Measurements from ENCODE around the gene CTCF. TPM values are rescaled to one million over a fixed set of nuclear protein-coding genes. Genes with fewer than 3 reads are reported as not detected.
"Not testable (repeated sequence)": the region's sequence is repeated elsewhere in the genome, so short reads cannot be mapped to it uniquely, and the experiment has no call there.

CTCF gene
- polyA plus RNA-seq (ENCODE audit: insufficient read length), result 88.3 TPM
- long read RNA-seq, donor 1, transcript CTCF-214 (10 exons, 3,521 nt), result major isoform, 7 of 74 reads
- long read RNA-seq, donor 1, partial matches to known transcripts, result 53 of 74 reads
- long read RNA-seq, donor 1, other reads (novel, unspliced or antisense), result 9 of 74 reads
- long read RNA-seq, donor 2, partial matches to known transcripts, result 71 of 75 reads
- long read RNA-seq, donor 2, other reads (novel, unspliced or antisense), result 0 of 75 reads
- long read RNA-seq, donor 3, partial matches to known transcripts, result 26 of 31 reads
- long read RNA-seq, donor 3, other reads (novel, unspliced or antisense), result 0 of 31 reads
- long read RNA-seq, donor 4, result 0 reads
- long read RNA-seq, donor 5, transcript CTCF-201 (12 exons, 3,941 nt), result major isoform, 5 of 14 reads
- long read RNA-seq, donor 5, partial matches to known transcripts, result 7 of 14 reads
- long read RNA-seq, donor 5, other reads (novel, unspliced or antisense), result 0 of 14 reads
- long read RNA-seq, donor 6, partial matches to known transcripts, result 19 of 26 reads
- long read RNA-seq, donor 6, other reads (novel, unspliced or antisense), result 0 of 26 reads
- long read RNA-seq, donor 7, partial matches to known transcripts, result 22 of 36 reads
- long read RNA-seq, donor 7, other reads (novel, unspliced or antisense), result 7 of 36 reads
- long read RNA-seq, donor 8, partial matches to known transcripts, result 9 of 12 reads
- long read RNA-seq, donor 8, other reads (novel, unspliced or antisense), result 0 of 12 reads

GRCh38 chr16:67562526-67562917, at the start of gene CTCF:
Gene CTCF, plus strand, starts transcription at chr16:67562526. Its CDS starts 48,307 bp downstream, at chr16:67610833.
- DNase-seq, result peak; percentile 76

DNA sequence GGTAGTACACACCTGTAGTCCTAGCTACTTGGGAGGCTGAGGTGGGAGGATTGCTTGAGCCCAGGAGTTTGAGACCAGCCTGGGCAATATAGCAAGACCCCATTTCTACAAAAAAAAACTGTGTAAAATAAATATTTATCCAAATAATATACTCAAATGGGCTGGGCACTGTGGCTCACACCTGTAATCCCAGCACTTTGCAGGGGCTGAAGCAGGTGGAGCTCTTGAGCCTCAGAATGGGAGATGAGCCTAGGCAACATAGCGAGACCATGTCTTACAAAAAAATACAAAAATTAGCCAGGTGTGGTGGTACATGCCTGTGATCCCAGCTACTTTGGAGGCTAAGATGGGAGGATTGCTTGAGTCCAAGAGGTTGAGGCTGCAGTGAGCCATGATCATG, 48.4 kb upstream of the CTCF start:
- DNase-seq, result not testable (repeated sequence)

DNA sequence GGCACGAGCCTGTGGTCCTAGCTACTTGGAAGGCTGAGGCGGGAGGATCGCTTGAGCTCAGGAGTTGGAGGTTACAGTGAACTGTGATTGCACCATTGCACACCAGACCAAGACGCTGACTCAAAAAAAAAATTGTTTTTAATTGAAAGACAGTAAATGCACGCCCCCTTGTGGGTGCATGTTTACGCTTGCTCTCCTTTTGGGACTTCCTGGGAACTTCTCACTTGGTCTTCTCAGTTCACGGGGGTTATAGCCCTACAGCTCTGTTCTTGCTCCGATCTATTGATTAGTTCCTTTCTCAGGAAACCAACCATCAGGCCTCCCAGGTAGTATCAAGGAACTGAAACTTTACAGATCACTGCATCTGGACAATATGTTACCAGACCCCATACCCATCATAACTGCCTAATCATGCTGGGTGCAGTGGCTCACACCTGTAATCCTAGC, 47.9 kb upstream of the CTCF start:
- no peak for DNase-seq

DNA sequence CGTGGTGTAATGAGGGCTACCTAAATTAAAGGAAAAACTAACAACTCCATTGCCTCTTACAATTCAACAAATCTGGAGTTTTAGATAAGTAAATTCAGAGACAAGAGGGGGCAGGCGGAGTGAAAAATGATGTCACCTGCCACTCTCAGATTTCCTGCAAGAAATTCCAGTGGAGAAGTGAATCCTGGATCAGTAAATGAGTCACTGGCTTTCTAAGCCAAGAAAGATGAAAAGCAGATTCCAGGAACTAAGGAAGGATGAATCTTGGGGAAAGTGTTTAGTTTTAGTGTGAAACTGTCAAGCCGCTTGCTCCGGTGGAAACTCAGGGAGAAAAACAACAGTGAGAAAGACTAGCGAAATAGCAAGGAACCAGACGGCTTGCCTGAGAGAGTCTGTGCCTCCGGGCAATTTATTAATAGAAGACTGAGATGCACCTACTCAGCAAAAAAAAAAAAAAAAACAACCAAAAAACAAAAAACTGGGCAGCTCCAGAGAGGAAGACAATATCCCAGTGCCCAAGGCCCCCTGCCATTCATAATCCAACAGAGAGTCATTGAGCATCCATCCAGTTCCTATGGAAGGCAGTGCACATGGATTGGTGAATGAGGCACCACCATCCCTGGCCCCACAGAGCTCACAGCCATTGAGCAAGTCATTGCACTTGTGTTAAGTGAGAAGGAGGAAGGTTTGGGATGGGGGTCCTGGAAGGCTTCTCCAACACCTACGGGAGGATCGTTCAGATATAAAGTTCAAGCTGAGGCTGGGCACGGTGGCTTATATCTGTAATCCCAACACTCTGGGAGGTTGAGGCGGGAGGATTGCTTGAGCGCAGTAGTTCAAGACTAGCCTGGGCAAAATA, 45.8 kb upstream of the CTCF start:
- no peak for DNase-seq

GRCh38 chr16:67517155-67517445, 45.2 kb upstream of the CTCF start:
- DNase-seq, result no peak

DNA sequence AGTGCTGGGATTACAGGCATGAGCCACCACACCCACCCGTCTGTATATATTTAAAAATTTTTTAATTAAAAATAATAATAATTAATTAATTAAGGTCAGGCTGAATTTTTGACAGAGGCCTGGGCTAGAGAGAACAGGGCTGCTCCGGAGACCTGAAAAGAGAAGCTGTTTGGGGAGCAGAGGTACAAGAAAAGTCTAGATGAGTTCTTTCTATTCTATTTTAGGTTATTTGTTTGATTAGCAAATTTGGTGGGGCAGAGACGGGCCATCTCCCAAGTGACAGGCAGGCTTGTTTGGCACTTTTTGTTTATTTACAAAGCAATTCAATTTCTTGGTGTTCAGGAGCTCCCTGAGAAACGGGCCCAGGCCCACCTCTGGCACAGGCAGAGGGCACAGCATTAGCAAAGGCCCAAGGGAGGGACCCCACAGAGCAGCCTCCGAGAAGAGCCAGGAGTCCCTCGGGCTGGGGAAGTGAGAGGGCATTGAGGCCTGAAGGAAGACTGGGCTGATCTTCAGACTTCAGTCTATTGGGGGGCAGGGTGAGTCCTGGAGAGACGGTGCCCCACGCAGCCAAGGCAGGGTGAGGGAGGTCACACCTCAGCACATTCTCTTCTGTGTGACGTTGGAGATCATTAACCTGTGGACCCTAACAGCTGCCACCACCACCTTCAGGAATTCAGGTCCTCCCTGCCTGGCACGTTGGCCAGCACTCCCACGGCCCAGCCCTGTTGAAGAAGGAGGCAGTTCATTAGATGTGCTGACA, 44.5 kb upstream of the CTCF start:
- no peak for DNase-seq

DNA sequence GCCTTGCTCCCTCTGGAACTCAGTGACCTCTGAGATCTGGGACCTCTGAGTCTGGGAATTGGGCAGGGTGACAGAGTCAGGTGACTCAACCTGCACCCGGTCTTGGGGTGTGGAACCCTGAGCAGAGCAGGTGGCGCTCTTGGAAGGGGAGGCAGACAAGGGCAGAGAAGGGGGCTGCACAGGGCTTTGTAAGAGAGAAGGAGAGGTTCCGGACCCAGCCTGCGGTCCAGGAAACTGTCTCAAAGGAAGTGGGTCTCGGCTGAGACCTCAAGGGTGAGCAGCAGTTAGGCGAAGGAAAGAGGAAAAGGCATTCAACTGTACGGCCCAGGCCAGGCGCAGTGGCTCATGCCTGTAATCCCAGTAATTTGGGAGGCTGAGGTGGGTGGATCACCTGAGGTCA, 43.6 kb upstream of the CTCF start:
- no peak for DNase-seq

DNA sequence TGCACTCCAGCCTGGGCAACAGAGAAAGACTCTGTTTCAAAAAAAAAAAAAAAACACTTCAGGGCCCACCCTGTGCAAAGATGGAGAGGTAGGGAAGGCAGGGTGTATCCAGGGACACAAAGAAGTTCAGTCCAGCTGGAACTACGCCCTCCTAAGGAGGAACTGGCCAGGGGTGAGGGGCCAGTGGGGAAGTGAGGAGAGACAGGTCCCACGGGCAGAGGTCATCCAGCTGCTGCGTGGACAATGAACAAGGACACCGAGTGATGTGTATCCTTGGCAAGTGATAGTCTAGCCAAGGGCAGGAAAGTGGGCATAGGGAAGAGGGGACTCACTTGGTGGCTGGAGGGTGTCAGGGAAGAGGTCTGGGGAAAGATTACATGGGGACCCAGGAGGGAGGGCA, 43.1 kb upstream of the CTCF start:
- DNase-seq, result no peak

- peak; percentile 97 for DNase-seq
Measured at GRCh38 chr16:67521095-67521804, 41.1 kb upstream of the CTCF start.

DNA sequence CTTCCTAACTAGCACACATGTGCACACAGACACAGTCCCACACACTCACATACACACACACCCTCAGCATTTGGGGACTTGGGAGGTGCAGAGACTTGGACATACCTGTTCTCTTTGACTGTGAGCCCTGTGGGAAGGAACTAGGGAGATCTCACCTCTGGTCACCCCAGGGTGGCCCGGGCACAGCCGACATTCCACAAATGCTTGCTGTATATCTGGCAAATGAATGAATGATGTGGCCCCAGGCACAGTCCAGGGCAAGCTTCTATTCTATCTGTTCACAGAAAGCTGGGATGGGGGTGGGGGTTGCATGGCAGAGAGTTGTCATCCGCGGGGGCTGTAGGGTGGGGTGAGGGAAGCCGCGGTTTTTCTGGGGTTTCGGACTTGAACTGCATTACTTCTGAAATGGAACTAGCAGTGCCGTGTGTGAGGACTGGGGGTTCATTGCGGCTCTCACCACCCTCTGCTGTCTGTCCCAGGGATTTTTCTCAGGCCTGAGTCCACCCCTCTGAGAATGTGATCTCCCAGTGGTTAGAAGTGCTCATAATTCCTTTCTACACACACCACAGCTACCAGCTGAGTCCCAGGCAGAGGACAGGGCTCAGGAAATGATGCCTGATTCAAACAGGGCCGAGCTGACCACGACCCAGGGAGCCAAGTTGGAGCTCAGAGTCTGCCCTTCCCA, 37.0 kb upstream of the CTCF start:
- DNase-seq, result no peak

DNA sequence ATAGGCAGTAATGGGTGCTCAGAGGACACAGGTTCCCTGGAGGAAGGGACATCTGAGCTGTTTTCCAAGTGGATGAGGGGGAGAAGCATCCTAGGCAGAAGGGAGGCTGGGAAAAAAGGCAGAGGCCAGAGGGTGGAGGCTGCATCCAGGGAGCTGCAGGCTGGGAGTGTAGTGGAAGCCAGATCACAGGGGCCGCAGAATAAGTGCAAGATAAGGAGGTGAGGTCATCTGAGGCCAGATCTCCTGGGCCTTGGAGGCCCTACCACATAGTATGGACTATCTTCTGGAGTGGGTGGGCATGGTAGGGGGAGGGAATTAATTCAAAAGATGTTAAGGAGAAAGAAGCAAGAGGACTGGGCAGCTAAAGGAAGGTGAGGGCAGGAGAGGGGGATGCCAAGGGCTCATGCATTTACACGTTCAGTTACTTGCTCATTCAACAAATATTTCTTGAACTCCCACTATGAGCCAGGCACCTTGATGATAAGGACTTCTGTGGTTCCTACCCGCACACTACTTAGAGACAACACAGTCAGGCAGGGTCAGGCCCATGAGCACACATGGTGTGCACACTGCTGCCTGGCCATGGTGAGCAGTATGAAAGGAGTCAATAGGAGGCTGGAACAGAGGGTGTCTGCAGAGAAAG, 36.1 kb upstream of the CTCF start:
- no peak for DNase-seq

DNA sequence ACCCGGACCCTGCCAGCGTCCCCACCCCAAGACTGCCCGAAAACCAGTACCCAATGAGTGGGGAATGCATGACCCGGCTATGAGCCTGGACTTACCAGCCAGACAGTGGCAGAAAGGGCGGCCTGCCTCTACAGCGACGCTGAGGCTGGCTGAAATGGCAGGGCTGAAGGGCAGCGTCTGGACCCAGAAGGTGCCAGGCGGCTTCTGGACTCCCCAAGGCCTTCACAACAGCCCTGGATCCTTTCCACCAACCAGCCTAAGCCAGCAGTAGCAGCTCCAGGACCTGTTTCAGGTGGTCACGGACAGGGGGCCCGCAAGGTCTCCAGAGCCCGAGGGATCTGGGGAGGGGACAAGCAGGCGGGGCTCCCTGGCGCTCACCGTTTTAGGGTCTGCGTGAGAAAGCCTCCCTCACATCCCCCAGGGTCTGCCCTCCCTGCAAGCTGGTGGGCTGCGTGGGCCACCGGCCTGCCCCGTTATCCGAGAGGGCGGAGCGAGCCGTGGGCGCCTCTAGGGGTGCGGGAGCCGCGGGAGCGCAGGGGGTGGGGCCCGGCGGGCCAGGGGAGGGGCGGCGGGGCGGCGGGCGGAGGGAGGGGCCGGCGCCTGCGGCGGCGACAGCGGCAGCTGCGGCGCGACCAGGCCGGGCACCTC, 34.0 kb upstream of the CTCF start, which contains the start of gene RIPOR1:
Gene RIPOR1, plus strand, starts transcription at position 608 of the 648 bp plus-strand sequence. CDS start 9,618 bp downstream, outside the sequence.
- no peak for DNase-seq

DNA sequence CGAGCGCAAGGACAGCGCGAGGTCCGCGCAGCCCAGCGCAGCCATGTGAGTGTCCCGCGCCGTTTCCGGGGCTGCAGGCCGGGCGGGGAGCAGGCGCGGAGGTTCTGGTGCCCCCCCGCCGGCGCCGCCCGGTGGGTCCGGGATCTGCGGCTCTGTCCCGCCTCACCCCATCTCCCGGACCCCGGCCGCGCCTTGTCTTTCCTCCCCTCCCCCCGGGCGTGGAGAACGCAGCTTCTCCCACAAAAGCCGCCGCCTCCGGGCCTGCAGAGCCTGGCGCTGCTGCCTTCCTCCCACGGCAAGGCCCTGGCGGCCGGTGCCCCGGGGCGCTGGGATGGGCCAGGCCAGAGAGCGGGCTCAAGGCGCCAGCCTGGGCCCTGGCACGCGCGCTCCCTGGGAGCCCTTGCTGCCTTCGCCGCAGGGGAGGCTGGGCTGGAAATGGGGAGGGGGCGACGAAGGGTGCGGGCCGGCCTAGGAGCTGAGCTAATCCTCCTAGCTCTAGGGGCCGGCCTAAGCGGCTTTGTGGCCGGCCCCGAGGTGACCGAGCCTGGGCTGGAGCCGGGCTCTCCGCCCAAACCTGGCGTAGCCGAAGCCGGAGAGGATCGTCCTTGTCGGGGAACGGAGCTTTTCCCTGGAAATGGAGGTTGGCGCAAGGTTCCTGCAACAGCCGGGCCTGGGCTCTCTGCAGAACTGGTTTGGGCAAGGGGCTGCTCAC, 33.3 kb upstream of the CTCF start:
- DNase-seq, result no peak

GRCh38 chr16:67529582-67530012, 32.7 kb upstream of the CTCF start:
- DNase-seq, result no peak

DNA sequence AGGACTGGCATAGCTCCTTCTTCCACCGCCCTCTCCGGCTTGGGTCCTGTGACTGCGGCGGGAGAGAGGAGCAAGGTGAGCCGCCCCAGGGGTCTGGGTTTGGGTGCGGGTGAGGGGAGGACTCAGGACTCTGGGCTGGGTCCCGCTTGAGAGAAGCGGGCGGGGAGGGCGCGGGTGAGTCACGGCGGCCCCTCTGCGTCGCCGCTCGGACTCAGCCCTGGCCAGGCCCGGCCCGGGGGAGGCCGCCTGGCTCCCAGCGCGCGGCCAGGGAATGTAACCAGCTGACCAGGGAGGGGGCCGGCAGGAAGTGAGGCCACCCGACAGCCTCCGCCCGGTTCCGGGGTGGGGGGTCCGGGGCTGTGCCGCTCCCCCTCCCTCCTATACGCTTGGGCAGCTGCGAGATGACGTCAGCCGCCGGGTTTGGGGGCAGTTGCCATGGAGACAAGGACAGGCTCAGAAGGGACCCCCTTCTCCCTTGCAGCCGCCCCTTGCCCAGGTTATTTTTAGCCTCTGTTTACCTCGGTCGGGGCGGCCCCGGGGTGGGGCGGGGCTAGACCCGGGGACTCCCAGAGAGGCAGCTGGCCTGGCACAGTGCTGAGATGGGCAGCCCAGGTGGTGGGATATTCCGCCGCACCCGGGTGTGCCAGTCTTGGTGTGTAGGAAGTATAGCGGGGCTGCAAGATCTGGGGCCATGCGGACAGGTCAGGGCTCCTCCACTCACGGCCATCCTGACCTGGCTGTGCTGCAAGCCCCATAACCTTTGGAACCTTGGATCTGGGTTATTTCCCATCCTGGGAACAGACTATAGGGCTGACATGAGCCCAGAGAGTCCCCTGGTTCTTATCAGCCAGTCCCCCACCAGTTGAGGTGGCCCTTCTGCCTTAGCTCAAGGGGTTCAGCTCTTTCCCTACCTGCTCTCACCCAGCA, 32.0 kb upstream of the CTCF start:
- no peak for DNase-seq

- no peak for DNase-seq
Measured at GRCh38 chr16:67531247-67531646, 31.1 kb upstream of the CTCF start.

- DNase-seq, result no peak
Measured at GRCh38 chr16:67533024-67533560, 29.2 kb upstream of the CTCF start.

Data from left kidney (tissue), 8 donors.